D721Med (cell line): ENCODE results near the gene DPP10.

ENCODE experiments used
- DNase-seq: peaks from one replicate; pipeline ENCODE4 v3.0.0; 2011; ENCODE audit warnings: low spot score; ENCODE audit not compliant: insufficient read length
- FAIRE-seq: peaks from 2 replicates; lab custom pipeline; 2011; peaks lifted over from hg19 to GRCh38; lab: Jason Lieb, UNC
- TF ChIP-seq, protein P1 (sequence below): IDR thresholded peaks from 2 replicates; pipeline ENCODE4 v1.5.1; 2012; ENCODE audit warnings: mild to moderate bottlenecking, control low read depth; ENCODE audit not compliant: insufficient read depth; ENCODE audit errors: missing control alignments

Gene DPP10

GRCh38 chr2:114700440-114700839, 258.0 kb downstream of the DPP10 start:
- FAIRE-seq = no peak
- DNase-seq = no peak

DNA sequence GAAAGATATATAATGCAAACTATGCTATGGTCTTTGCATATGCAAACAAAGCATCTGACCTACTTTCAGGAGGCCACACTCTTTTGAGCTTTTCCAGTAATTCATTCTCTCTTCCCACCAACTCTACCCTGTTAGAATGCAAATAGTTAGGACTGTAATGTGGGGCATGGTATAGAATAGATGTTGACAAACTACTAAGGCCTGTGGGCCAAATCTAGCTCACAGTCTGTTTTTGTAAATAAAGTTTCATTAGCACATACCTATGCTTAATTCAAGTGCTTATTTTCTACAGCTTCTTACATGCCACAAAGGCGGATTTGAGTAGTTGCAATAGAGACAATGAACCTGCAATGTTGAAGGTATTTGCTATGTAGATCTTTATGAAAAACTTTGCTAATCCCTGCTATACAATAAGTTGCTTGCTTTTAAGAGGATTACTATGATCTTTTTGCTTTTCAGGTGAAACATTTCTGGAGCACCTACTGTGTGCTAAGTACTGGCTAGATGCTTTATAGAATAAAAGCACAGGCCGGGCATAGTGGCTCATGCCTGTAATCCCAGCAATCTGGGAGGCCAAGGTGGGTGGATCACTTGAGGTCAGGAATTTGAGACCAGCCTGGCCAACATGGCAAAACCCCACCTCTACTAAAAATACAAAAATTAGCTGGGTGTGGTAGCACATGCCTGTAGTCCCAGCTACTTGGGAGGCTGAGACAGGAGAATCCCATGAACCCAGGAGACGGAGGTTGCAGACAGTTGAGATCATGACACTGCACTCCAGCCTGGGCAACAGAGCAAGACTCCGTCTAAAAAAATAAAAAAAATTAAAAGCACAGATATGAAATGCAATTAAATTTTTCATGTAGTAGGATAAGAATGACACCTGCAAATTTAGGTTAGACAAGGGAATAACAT, 267.8 kb downstream of the DPP10 start:
- no peak for DNase-seq
- TF ChIP-seq, protein P1, sequence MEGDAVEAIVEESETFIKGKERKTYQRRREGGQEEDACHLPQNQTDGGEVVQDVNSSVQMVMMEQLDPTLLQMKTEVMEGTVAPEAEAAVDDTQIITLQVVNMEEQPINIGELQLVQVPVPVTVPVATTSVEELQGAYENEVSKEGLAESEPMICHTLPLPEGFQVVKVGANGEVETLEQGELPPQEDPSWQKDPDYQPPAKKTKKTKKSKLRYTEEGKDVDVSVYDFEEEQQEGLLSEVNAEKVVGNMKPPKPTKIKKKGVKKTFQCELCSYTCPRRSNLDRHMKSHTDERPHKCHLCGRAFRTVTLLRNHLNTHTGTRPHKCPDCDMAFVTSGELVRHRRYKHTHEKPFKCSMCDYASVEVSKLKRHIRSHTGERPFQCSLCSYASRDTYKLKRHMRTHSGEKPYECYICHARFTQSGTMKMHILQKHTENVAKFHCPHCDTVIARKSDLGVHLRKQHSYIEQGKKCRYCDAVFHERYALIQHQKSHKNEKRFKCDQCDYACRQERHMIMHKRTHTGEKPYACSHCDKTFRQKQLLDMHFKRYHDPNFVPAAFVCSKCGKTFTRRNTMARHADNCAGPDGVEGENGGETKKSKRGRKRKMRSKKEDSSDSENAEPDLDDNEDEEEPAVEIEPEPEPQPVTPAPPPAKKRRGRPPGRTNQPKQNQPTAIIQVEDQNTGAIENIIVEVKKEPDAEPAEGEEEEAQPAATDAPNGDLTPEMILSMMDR = no peak
- FAIRE-seq = no peak

More at GRCh38 chr2:114700440-114700839, 258.0 kb downstream of the DPP10 start:
- TF ChIP-seq, protein P1 = no peak

GRCh38 chr2:114714313-114714712, 271.9 kb downstream of the DPP10 start:
- TF ChIP-seq, protein P1 = no peak
- no peak for FAIRE-seq
- DNase-seq = no peak

GRCh38 chr2:114717049-114717448, 274.6 kb downstream of the DPP10 start:
- DNase-seq (no peak), FAIRE-seq (no peak)
- TF ChIP-seq, protein P1 = no peak

- no peak for FAIRE-seq
- no peak for DNase-seq
- TF ChIP-seq, protein P1 = no peak
Observed at GRCh38 chr2:114724454-114724853, 282.0 kb downstream of the DPP10 start.

GRCh38 chr2:114727012-114727411, 284.6 kb downstream of the DPP10 start:
- FAIRE-seq = no peak
- TF ChIP-seq, protein P1 = no peak
- DNase-seq = no peak

- DNase-seq = no peak
- FAIRE-seq = no peak
- TF ChIP-seq, protein P1 = no peak
Observed at GRCh38 chr2:114728372-114728771, 285.9 kb downstream of the DPP10 start.
